HL-60 (cell line): ENCODE results near the gene EYA2.

Source experiments
- DNase-seq, 2 experiments: peaks; one replicate each; pipeline ENCODE4 v3.0.0-alpha.2; 2010 to 2020; ENCODE audit warnings: low read depth in 1 of 2, low spot score in 1 of 2
- H3K27ac ChIP-seq: fragments of 250-450 bp; sonication (Bioruptor Pico); replicated peaks from 2 replicates; pipeline ENCODE4 v1.5.1; 2020; ENCODE audit warnings: mild to moderate bottlenecking, moderate library complexity
- H3K27me3 ChIP-seq: fragments of 250-450 bp; sonication (Bioruptor Pico); 2 replicates; pipeline ENCODE4 v1.5.1; 2021; ENCODE audit warnings: mild to moderate bottlenecking, moderate library complexity; ENCODE audit not compliant: insufficient read depth, poor library complexity, severe bottlenecking
- H3K4me3 ChIP-seq: replicated peaks from 2 replicates; pipeline ENCODE4 v1.5.1; 2011; ENCODE audit warnings: mild to moderate bottlenecking, control low read depth, low read length; ENCODE audit not compliant: insufficient read depth
- GABPA ChIP-seq: IDR thresholded peaks from 2 replicates; pipeline ENCODE4 v1.6.1; 2012; ENCODE audit warnings: low read depth
- POLR2AphosphoS5 ChIP-seq: IDR thresholded peaks from 2 replicates; pipeline ENCODE4 v1.6.1; 2012; ENCODE audit warnings: low read depth
- SPI1 ChIP-seq: IDR thresholded peaks from 2 replicates; pipeline ENCODE4 v1.6.1; 2012; ENCODE audit warnings: low read depth, mild to moderate bottlenecking, borderline replicate concordance
- TF ChIP-seq, protein P1 (sequence below): IDR thresholded peaks from 2 replicates; pipeline ENCODE4 v1.6.1; 2012; ENCODE audit warnings: low read depth; ENCODE audit not compliant: insufficient replicate concordance
- TF ChIP-seq, protein P2 (sequence below): IDR thresholded peaks from one replicate; pipeline ENCODE4 v1.5.1; 2011; ENCODE audit warnings: low read length, control low read depth, inconsistent platforms; ENCODE audit not compliant: insufficient read depth

EYA2 gene

DNA sequence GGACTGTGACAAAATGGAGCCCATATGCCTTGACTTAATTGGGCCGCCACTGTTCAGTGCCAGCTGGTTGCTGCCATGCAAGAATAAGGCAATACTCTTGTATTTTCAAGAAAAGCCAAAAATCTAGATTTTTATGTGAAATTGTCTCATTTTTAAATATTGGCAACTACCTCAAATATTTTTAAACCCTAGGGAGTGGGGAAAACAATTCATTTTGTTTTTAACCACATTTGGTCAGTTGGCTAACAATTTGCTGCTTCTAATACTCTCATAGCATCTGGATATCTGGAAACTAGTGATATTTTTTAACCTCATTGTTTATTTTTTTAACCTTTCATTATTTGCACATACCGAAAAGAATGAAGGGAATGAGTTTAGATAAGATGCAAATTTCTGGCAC, 91.0 kb downstream of the EYA2 start:
- no peak for DNase-seq
- Histone ChIP-seq H3K27ac (no peak overlapping the region), H3K4me3 (no peak overlapping the region), H3K27me3 (peaks cover 5% of the 10 kb centered on the region)
- TF ChIP-seq, protein P1, sequence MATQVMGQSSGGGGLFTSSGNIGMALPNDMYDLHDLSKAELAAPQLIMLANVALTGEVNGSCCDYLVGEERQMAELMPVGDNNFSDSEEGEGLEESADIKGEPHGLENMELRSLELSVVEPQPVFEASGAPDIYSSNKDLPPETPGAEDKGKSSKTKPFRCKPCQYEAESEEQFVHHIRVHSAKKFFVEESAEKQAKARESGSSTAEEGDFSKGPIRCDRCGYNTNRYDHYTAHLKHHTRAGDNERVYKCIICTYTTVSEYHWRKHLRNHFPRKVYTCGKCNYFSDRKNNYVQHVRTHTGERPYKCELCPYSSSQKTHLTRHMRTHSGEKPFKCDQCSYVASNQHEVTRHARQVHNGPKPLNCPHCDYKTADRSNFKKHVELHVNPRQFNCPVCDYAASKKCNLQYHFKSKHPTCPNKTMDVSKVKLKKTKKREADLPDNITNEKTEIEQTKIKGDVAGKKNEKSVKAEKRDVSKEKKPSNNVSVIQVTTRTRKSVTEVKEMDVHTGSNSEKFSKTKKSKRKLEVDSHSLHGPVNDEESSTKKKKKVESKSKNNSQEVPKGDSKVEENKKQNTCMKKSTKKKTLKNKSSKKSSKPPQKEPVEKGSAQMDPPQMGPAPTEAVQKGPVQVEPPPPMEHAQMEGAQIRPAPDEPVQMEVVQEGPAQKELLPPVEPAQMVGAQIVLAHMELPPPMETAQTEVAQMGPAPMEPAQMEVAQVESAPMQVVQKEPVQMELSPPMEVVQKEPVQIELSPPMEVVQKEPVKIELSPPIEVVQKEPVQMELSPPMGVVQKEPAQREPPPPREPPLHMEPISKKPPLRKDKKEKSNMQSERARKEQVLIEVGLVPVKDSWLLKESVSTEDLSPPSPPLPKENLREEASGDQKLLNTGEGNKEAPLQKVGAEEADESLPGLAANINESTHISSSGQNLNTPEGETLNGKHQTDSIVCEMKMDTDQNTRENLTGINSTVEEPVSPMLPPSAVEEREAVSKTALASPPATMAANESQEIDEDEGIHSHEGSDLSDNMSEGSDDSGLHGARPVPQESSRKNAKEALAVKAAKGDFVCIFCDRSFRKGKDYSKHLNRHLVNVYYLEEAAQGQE: no peak
- no peak for TF ChIP-seq POLR2AphosphoS5
- TF ChIP-seq, protein P2, sequence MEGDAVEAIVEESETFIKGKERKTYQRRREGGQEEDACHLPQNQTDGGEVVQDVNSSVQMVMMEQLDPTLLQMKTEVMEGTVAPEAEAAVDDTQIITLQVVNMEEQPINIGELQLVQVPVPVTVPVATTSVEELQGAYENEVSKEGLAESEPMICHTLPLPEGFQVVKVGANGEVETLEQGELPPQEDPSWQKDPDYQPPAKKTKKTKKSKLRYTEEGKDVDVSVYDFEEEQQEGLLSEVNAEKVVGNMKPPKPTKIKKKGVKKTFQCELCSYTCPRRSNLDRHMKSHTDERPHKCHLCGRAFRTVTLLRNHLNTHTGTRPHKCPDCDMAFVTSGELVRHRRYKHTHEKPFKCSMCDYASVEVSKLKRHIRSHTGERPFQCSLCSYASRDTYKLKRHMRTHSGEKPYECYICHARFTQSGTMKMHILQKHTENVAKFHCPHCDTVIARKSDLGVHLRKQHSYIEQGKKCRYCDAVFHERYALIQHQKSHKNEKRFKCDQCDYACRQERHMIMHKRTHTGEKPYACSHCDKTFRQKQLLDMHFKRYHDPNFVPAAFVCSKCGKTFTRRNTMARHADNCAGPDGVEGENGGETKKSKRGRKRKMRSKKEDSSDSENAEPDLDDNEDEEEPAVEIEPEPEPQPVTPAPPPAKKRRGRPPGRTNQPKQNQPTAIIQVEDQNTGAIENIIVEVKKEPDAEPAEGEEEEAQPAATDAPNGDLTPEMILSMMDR: no peak

DNA sequence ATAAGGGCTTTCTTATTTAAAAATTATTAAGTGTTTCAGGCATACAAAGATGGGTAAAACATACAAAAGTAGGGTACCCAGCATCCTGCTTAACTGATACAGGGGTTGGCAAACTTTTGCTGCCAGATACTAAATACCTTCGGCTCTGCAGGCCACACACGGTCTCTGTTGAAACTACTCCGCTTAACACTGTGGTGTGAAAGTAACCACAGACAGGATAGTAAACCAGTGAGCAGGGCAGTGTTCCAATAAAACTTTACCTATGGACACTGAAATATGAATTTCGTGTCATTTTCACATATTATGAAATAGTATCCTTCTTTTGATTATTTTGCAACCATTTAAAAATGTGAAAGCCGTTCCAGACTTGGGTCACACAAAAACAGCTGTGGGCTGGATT, 92.4 kb downstream of the EYA2 start:
- Histone ChIP-seq H3K27me3 (peaks cover 6% of the 10 kb centered on the region), H3K27ac (no peak overlapping the region), H3K4me3 (no peak overlapping the region)
- DNase-seq: no peak
- TF ChIP-seq, protein P1: no peak
- TF ChIP-seq POLR2AphosphoS5 (no peak), SPI1 (no peak), GABPA (no peak)
- TF ChIP-seq, protein P2: no peak

DNA sequence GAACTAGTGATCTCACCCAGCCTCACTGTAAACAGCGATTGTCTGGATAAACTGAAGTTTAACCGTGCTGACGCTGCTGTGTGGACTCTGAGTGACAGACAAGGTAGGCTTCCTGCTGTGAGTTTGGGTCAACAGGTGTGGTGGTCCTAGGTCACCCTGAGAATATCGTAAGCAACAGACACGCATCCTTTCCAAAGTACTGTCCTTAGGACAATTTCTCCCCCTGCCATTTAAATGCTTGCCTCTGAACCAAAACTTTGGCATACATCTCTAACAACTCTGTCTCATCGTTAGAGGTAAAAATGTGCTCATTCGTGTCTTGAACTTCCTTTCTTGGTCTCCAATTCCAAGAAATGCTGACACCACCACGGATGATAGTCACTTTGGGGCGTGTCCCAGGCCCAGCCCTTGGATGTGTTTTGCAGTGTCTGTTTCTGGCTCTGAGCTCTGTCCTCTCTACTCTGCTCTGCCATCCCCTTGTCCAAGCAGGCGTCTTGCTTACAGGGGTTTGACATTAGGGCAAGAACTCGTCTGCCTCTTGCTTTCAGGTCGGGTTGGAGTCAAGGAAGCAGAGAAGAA, 95.5 kb downstream of the EYA2 start:
- TF ChIP-seq, protein P1: no peak
- TF ChIP-seq GABPA (no peak), SPI1 (no peak)
- H3K4me3 ChIP-seq: no peak overlapping the region
- no peak for DNase-seq
- H3K27ac ChIP-seq: no peak overlapping the region
- H3K27me3 ChIP-seq: peaks cover 4% of the 10 kb centered on the region

DNA sequence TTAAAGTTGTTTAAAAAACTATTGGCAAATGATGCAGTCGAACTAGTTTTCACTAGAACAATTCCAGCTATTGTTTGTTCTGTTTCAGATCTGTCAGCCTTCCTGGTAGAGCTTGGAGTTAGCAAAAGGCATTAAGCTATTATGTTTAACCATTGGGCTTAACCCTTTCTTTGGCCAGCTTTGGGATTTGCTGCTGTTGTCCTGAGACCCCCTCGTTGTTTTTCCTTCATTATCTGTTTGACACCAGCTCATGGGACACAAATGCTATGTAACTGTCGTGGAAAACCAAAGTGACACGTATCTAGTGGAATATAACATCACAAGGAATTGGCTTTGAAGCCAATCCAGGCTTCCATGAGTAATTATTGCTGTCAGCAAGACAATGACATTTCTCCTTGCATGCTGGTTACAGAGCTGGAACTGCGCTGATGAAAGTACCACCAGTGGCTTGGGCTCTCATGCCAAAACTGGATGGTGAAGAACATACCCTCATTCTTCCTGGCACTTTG, 96.0 kb downstream of the EYA2 start:
- no peak overlapping the region for H3K4me3 ChIP-seq
- H3K27ac ChIP-seq: no peak overlapping the region
- TF ChIP-seq, protein P1: no peak
- TF ChIP-seq GABPA (no peak), POLR2AphosphoS5 (no peak), SPI1 (no peak)
- TF ChIP-seq, protein P2: no peak
- peaks cover 6% of the 10 kb centered on the region for H3K27me3 ChIP-seq
- DNase-seq: no peak
